Lower lobe of right lung (tissue), 1 donor: ENCODE data around the gene TCEAL5. TPM values are rescaled to one million over a fixed set of nuclear protein-coding genes. Genes with fewer than 3 reads are reported as not detected.

Experiments
- total RNA-seq: library from RNA; stranded (reverse); fragmentation: NEBNext Ultra II Directional; extraction: Animal tissue kit (Norgen Biotek cat#: 25700); gene quantifications from one replicate; pipeline ENCODE4 v1.2.1, GENCODE V29; 2021
- donor health status: DM: no; HTN: yes; CAD: no; lungs with severe emphysema.

Gene TCEAL5
- total RNA-seq, 1 donor from 2014 or later: not detected

Other genes with a start within 250 kb of the TCEAL5 start
- 1.2 TPM for gene BEX1, start 212.6 kb downstream of the TCEAL5 start, total RNA-seq
- 13.5 TPM for gene NXF3, start 183.6 kb downstream of the TCEAL5 start, total RNA-seq
- 37.3 TPM for gene BEX4, start 61.6 kb downstream of the TCEAL5 start, total RNA-seq
- gene TCEAL8, start 21.6 kb downstream of the TCEAL5 start, total RNA-seq: 41.5 TPM
- gene BEX2, start 34.2 kb upstream of the TCEAL5 start, total RNA-seq: 14.3 TPM
- gene TCEAL7, start 53.5 kb upstream of the TCEAL5 start, total RNA-seq: 3.2 TPM
- 34.6 TPM for gene TCEAL9, start 79.8 kb upstream of the TCEAL5 start, total RNA-seq
- 93.9 TPM for gene BEX3, start 99.8 kb upstream of the TCEAL5 start, total RNA-seq
- 0.53 TPM for gene RAB40A, start 242.7 kb upstream of the TCEAL5 start, total RNA-seq